DLD1 (cell line): Measurements from ENCODE around the gene SIK1.

Source experiments
- in situ Hi-C: cut with HindIII; loops from 2 replicates; pipeline ENCODE4 v1.10.0; 2017; ENCODE audit warnings: low sequenced_read_pairs

SIK1 gene

GRCh38 chr21:43369124-43369523 is 57.8 kb downstream of the SIK1 start:
- in situ Hi-C loops: no loop called here

- in situ Hi-C loops: no loop called here
Observed at GRCh38 chr21:43368685-43369084, 58.2 kb downstream of the SIK1 start.

- in situ Hi-C loops: no loop called here
Observed at GRCh38 chr21:43367859-43368258, 59.1 kb downstream of the SIK1 start.

GRCh38 chr21:43367296-43367695 is 59.6 kb downstream of the SIK1 start:
- in situ Hi-C loops: no loop called here

GRCh38 chr21:43366656-43367055 is 60.3 kb downstream of the SIK1 start:
- in situ Hi-C loops: no loop called here

GRCh38 chr21:43365611-43366426 is 61.1 kb downstream of the SIK1 start:
- in situ Hi-C loops: no loop called here

GRCh38 chr21:43364851-43365424 is 62.0 kb downstream of the SIK1 start:
- in situ Hi-C loops: no loop called here
